H9 (cell line): ENCODE data around the gene LGALS14. TPM values are rescaled to one million over a fixed set of nuclear protein-coding genes. Genes with fewer than 3 reads are reported as not detected.

ENCODE experiments used
- DNase-seq: peaks from one replicate; pipeline ENCODE4 v3.0.0-alpha.2; 2017
- H2AFZ ChIP-seq: one replicate; pipeline ENCODE4 v1.6.1; 2013; ENCODE audit warnings: mild to moderate bottlenecking, low read length, control low read depth, moderate library complexity
- H2AK5ac ChIP-seq: 2 replicates; pipeline ENCODE4 v1.6.1; 2013; ENCODE audit warnings: low read length, control low read depth, mixed read lengths; ENCODE audit not compliant: insufficient read length
- H2BK120ac ChIP-seq: one replicate; pipeline ENCODE4 v1.6.1; 2013; ENCODE audit warnings: low read depth, mild to moderate bottlenecking, low read length, control low read depth, inconsistent platforms; ENCODE audit not compliant: poor library complexity, severe bottlenecking
- H2BK12ac ChIP-seq: 2 replicates; pipeline ENCODE4 v1.6.1; 2013; ENCODE audit warnings: low read length, control low read depth, mixed read lengths, low read depth; ENCODE audit not compliant: insufficient read length
- H2BK15ac ChIP-seq: 2 replicates; pipeline ENCODE4 v1.6.1; 2013; ENCODE audit warnings: low read depth, low read length, control low read depth
- H2BK20ac ChIP-seq: one replicate; pipeline ENCODE4 v1.6.1; 2013; ENCODE audit warnings: low read depth, mild to moderate bottlenecking, low read length, control low read depth, inconsistent platforms; ENCODE audit not compliant: poor library complexity, severe bottlenecking
- H2BK5ac ChIP-seq: 2 replicates; pipeline ENCODE4 v1.6.1; 2013; ENCODE audit warnings: low read length, control low read depth, mixed read lengths; ENCODE audit not compliant: insufficient read length
- H3K14ac ChIP-seq: 2 replicates; pipeline ENCODE4 v1.6.1; 2013; ENCODE audit warnings: low read length, control low read depth; ENCODE audit not compliant: insufficient read depth
- H3K18ac ChIP-seq: 2 replicates; pipeline ENCODE4 v1.6.1; 2013; ENCODE audit warnings: low read depth, mild to moderate bottlenecking, mixed read lengths, low read length, control low read depth; ENCODE audit not compliant: insufficient read length
- H3K23ac ChIP-seq: 2 replicates; pipeline ENCODE4 v1.6.1; 2013; ENCODE audit warnings: low read length, control low read depth, mixed read lengths, low read depth; ENCODE audit not compliant: insufficient read length
- H3K23me2 ChIP-seq: 2 replicates; pipeline ENCODE4 v1.6.1; 2013; ENCODE audit warnings: low read depth, mild to moderate bottlenecking, mixed read lengths, low read length, control low read depth; ENCODE audit not compliant: insufficient read length, poor library complexity, severe bottlenecking
- H3K27ac ChIP-seq: 2 replicates; pipeline ENCODE4 v1.5.1; 2013; ENCODE audit warnings: low read length, control low read depth, mixed read lengths, low read depth; ENCODE audit not compliant: insufficient read length
- H3K27me3 ChIP-seq: 2 replicates; pipeline ENCODE4 v1.6.1; 2013; ENCODE audit warnings: low read length, control low read depth, inconsistent platforms; ENCODE audit not compliant: insufficient read depth
- H3K4ac ChIP-seq: 2 replicates; pipeline ENCODE4 v1.6.1; 2013; ENCODE audit warnings: low read depth, mild to moderate bottlenecking, control low read depth, inconsistent platforms, low read length, moderate library complexity
- H3K4me1 ChIP-seq: 2 replicates; pipeline ENCODE4 v1.6.1; 2013; ENCODE audit warnings: low read length, control low read depth, inconsistent platforms; ENCODE audit not compliant: insufficient read depth
- H3K4me2 ChIP-seq: 2 replicates; pipeline ENCODE4 v1.6.1; 2013; ENCODE audit warnings: low read length, control low read depth, mixed read lengths; ENCODE audit not compliant: insufficient read length, insufficient read depth
- H3K56ac ChIP-seq: 2 replicates; pipeline ENCODE4 v1.6.1; 2013; ENCODE audit warnings: low read depth, mild to moderate bottlenecking, mixed read lengths, low read length, control low read depth; ENCODE audit not compliant: insufficient read length
- H3K79me1 ChIP-seq: 2 replicates; pipeline ENCODE4 v1.6.1; 2013; ENCODE audit warnings: low read depth, mild to moderate bottlenecking, moderate library complexity, low read length, control low read depth, inconsistent platforms; ENCODE audit not compliant: insufficient read depth, poor library complexity, severe bottlenecking
- H3K79me2 ChIP-seq: 2 replicates; pipeline ENCODE4 v1.6.1; 2013; ENCODE audit warnings: low read length, control low read depth, inconsistent platforms; ENCODE audit not compliant: insufficient read depth
- H3K9ac ChIP-seq: 2 replicates; pipeline ENCODE4 v1.6.1; 2013; ENCODE audit warnings: low read length, control low read depth, mixed read lengths; ENCODE audit not compliant: insufficient read length; ENCODE audit errors: extremely low read depth
- H3K9me3 ChIP-seq: one replicate; pipeline ENCODE4 v1.6.1; 2013; ENCODE audit warnings: low read depth, low read length, inconsistent platforms; ENCODE audit not compliant: control insufficient read depth
- H3T11ph ChIP-seq: one replicate; pipeline ENCODE4 v1.6.1; 2013; ENCODE audit warnings: mild to moderate bottlenecking, low read length, control low read depth, inconsistent platforms
- H4K20me1 ChIP-seq: one replicate; pipeline ENCODE4 v1.6.1; 2013; ENCODE audit not compliant: control insufficient read depth, insufficient read length, insufficient read depth
- H4K5ac ChIP-seq: 2 replicates; pipeline ENCODE4 v1.6.1; 2013; ENCODE audit warnings: low read depth, mild to moderate bottlenecking, mixed read lengths, low read length, control low read depth; ENCODE audit not compliant: insufficient read length
- H4K8ac ChIP-seq: replicated peaks from 2 replicates; pipeline ENCODE4 v1.6.1; 2013; ENCODE audit warnings: low read length, control low read depth, mixed read lengths, low read depth; ENCODE audit not compliant: insufficient read length
- H4K91ac ChIP-seq: 2 replicates; pipeline ENCODE4 v1.6.1; 2013; ENCODE audit warnings: low read depth, mild to moderate bottlenecking, moderate library complexity, mixed read lengths, low read length, control low read depth; ENCODE audit not compliant: insufficient read length
- H3K27ac Mint-ChIP-seq, 3 experiments: 2 replicates in 2 of 3; 3 replicates in 1 of 3; pipeline ENCODE4 v1.8.0; 2020 to 2021; ENCODE audit warnings: mixed read lengths in 3 of 3, mild to moderate bottlenecking in 1 of 3, moderate library complexity in 1 of 3
- H3K27me3 Mint-ChIP-seq: 2 replicates; pipeline ENCODE4 v1.8.0; 2021; ENCODE audit warnings: low read depth, mild to moderate bottlenecking, moderate library complexity, mixed read lengths
- H3K36me3 Mint-ChIP-seq, 3 experiments: 2 replicates in 2 of 3; 3 replicates in 1 of 3; pipeline ENCODE4 v1.8.0; 2020 to 2021; ENCODE audit warnings: low read depth in 3 of 3, mixed read lengths in 3 of 3; ENCODE audit not compliant: insufficient read depth in 1 of 3
- H3K4me1 Mint-ChIP-seq, 2 experiments: 2 replicates each; pipeline ENCODE4 v1.8.0; 2020; ENCODE audit warnings: mixed read lengths in 2 of 2
- H3K4me3 Mint-ChIP-seq, 2 experiments: 2 replicates in 1 of 2; 3 replicates in 1 of 2; pipeline ENCODE4 v1.8.0; 2020 to 2021; ENCODE audit warnings: mild to moderate bottlenecking in 2 of 2, mixed read lengths in 2 of 2, moderate library complexity in 1 of 2
- H3K9me3 Mint-ChIP-seq, 2 experiments: 2 replicates in 1 of 2; 3 replicates in 1 of 2; pipeline ENCODE4 v1.8.0; 2020; ENCODE audit warnings: mild to moderate bottlenecking in 2 of 2, mixed read lengths in 2 of 2, moderate library complexity in 1 of 2
- WGBS: extraction: QIAGEN DNeasy Blood & Tissue Kit; methylation state at CpG from one replicate; pipeline ENCODE4 v1.1.7; 2013; ENCODE audit warnings: missing lambda C conversion rate, low lambda C conversion rate, mixed read lengths; ENCODE audit not compliant: insufficient read length; ENCODE audit errors: extremely low coverage; 5-methylcytosine and 5-hydroxymethylcytosine counted together
- total RNA-seq: library from RNA; stranded (reverse); gene quantifications from 2 replicates; pipeline ENCODE4 v1.2.1, GENCODE V29; 2021
- TF ChIP-seq, protein P1 (sequence below): fragments of 200-600 bp; sonication (generic); conservative IDR thresholded peaks from 3 replicates; pipeline ENCODE4 v1.8.0; 2021; ENCODE audit warnings: antibody characterized with exemption, mild to moderate bottlenecking

Gene LGALS14
- total RNA-seq, 1 experiment from 2014 or later = not detected

DNA sequence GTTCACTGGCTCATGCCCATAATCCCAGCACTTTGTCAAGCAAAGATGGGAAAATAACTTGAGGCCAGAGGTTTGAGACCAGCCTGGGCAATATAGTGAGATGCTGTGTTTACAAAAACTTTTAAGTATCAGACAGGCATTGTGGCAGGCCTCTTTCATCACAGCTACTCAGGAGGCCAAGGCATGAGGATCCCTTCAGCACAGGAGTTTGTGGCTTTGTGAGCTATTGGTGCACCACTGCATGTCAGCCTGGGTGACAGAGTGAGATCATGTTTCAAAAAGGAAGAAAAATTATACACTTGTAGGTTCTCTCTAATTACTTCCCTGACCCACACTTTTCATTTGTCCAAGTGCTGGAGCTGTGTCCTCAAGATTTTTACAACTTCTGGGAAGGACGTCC lies 11.5 kb upstream of the LGALS14 start:
- DNase-seq = no peak
- Histone ChIP-seq H2AK5ac (no peak overlapping the region), H3K23ac (no peak overlapping the region), H3K9ac (no peak overlapping the region), H3K56ac (no peak overlapping the region), H3K4me2 (no peak overlapping the region), H2BK12ac (no peak overlapping the region), H3K27ac (no peak overlapping the region), H4K8ac (no peak overlapping the region), H4K91ac (no peak overlapping the region), H3K14ac (no peak overlapping the region), H2BK5ac (no peak overlapping the region), H3K9me3 (no peaks in the 10 kb centered on the region), H3K4me1 (peaks cover 13% of the 10 kb centered on the region; the same call in 1 of the 2 replicates), H3K79me2 (no peaks in the 10 kb centered on the region), H2BK15ac (no peak overlapping the region), H3T11ph (no peak overlapping the region), H2BK20ac (no peak overlapping the region), H2AFZ (no peak overlapping the region), H4K20me1 (no peaks in the 10 kb centered on the region), H3K23me2 (no peaks in the 10 kb centered on the region), H2BK120ac (no peak overlapping the region), H3K27me3 (no peaks in the 10 kb centered on the region), H3K4ac (no peak overlapping the region), H3K18ac (no peak overlapping the region), H4K5ac (no peak overlapping the region), H3K79me1 (no peaks in the 10 kb centered on the region)
- Mint-ChIP-seq H3K27me3 (no peaks in the 10 kb centered on the region), H3K4me3 (no peak overlapping the region), H3K4me1 (peaks cover 20 to 29% of the 10 kb centered on the region in 2 experiments), H3K36me3 (no peaks in the 10 kb centered on the region), H3K9me3 (peaks cover 0 to 3% of the 10 kb centered on the region in 2 experiments; a peak in 1 of 5 replicates), H3K27ac (no peak overlapping the region)
- WGBS = no CpG with 5 or more reads among the region's 1 CpG
- TF ChIP-seq, protein P1, sequence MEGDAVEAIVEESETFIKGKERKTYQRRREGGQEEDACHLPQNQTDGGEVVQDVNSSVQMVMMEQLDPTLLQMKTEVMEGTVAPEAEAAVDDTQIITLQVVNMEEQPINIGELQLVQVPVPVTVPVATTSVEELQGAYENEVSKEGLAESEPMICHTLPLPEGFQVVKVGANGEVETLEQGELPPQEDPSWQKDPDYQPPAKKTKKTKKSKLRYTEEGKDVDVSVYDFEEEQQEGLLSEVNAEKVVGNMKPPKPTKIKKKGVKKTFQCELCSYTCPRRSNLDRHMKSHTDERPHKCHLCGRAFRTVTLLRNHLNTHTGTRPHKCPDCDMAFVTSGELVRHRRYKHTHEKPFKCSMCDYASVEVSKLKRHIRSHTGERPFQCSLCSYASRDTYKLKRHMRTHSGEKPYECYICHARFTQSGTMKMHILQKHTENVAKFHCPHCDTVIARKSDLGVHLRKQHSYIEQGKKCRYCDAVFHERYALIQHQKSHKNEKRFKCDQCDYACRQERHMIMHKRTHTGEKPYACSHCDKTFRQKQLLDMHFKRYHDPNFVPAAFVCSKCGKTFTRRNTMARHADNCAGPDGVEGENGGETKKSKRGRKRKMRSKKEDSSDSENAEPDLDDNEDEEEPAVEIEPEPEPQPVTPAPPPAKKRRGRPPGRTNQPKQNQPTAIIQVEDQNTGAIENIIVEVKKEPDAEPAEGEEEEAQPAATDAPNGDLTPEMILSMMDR = no peak
